Brain microvascular endothelial cell (primary cell): ENCODE results near the gene CYP2D6.

Experiments
- DNase-seq: peaks from one replicate; pipeline ENCODE4 v3.0.0-alpha.2; 2020
- H3K27ac ChIP-seq: fragments of 250-450 bp; sonication (Bioruptor Pico); 2 replicates; pipeline ENCODE4 v1.5.1; 2020; ENCODE audit warnings: mild to moderate bottlenecking, moderate library complexity
- H3K27me3 ChIP-seq: fragments of 250-450 bp; sonication (Bioruptor Pico); replicated peaks from 2 replicates; pipeline ENCODE4 v1.5.1; 2020; ENCODE audit warnings: mild to moderate bottlenecking
- H3K36me3 ChIP-seq: fragments of 250-450 bp; sonication (Bioruptor Pico); replicated peaks from 2 replicates; pipeline ENCODE4 v1.5.1; 2020; ENCODE audit warnings: mild to moderate bottlenecking
- H3K4me3 ChIP-seq: 2 replicates; pipeline ENCODE4 v1.5.1; 2011; ENCODE audit warnings: low read depth, mild to moderate bottlenecking, control low read depth, low read length, moderate library complexity
- in situ Hi-C: cut with HindIII; loops from 2 replicates; pipeline ENCODE4 v1.10.0; 2017; ENCODE audit warnings: low sequenced_read_pairs, low pct_ligation_motif_present
- TF ChIP-seq, protein P1 (sequence below): IDR thresholded peaks from 2 replicates; pipeline ENCODE4 v1.5.1; 2011; ENCODE audit warnings: low read depth, mild to moderate bottlenecking, moderate library complexity, low read length, control low read depth, inconsistent platforms; ENCODE audit errors: missing control alignments

Gene CYP2D6

GRCh38 chr22:42086051-42086450 is 44.6 kb downstream of the CYP2D6 start:
- in situ Hi-C loops: no loop called here
- Histone ChIP-seq H3K4me3 (no peak overlapping the region), H3K27me3 (no peaks in the 10 kb centered on the region), H3K27ac (no peak overlapping the region), H3K36me3 (peaks cover 31% of the 10 kb centered on the region)
- DNase-seq: no peak
- TF ChIP-seq, protein P1, sequence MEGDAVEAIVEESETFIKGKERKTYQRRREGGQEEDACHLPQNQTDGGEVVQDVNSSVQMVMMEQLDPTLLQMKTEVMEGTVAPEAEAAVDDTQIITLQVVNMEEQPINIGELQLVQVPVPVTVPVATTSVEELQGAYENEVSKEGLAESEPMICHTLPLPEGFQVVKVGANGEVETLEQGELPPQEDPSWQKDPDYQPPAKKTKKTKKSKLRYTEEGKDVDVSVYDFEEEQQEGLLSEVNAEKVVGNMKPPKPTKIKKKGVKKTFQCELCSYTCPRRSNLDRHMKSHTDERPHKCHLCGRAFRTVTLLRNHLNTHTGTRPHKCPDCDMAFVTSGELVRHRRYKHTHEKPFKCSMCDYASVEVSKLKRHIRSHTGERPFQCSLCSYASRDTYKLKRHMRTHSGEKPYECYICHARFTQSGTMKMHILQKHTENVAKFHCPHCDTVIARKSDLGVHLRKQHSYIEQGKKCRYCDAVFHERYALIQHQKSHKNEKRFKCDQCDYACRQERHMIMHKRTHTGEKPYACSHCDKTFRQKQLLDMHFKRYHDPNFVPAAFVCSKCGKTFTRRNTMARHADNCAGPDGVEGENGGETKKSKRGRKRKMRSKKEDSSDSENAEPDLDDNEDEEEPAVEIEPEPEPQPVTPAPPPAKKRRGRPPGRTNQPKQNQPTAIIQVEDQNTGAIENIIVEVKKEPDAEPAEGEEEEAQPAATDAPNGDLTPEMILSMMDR: no peak

- Histone ChIP-seq H3K4me3 (no peak overlapping the region), H3K27me3 (no peaks in the 10 kb centered on the region), H3K36me3 (peaks cover 31% of the 10 kb centered on the region), H3K27ac (no peak overlapping the region)
- in situ Hi-C loops: no loop called here
- no peak for DNase-seq
- TF ChIP-seq, protein P1: no peak
These were observed 45.7 kb downstream of the CYP2D6 start for GRCh38 chr22:42084874-42085273.

GRCh38 chr22:42083119-42083518 is 47.5 kb downstream of the CYP2D6 start:
- Histone ChIP-seq H3K27me3 (no peaks in the 10 kb centered on the region), H3K27ac (no peak overlapping the region), H3K36me3 (peaks cover 33% of the 10 kb centered on the region), H3K4me3 (no peak overlapping the region)
- DNase-seq: no peak
- in situ Hi-C loops: no loop called here
- TF ChIP-seq, protein P1: no peak

GRCh38 chr22:42080287-42080686 is 50.3 kb downstream of the CYP2D6 start:
- in situ Hi-C loops: no loop called here
- DNase-seq: peak; percentile 46
- Histone ChIP-seq H3K36me3 (peaks cover 17% of the 10 kb centered on the region), H3K27ac (peak overlapping the region; percentile 98), H3K27me3 (no peaks in the 10 kb centered on the region), H3K4me3 (peak overlapping the region; percentile 87)
- TF ChIP-seq, protein P1: no peak

- peak within 1 kb of the TSS; percentile 87 for H3K4me3 ChIP-seq
- H3K27me3 ChIP-seq: no peaks in the 10 kb centered on the region
- in situ Hi-C loops: no loop called here
- peak; percentile 97 for DNase-seq
- TF ChIP-seq, protein P1: no peak
- H3K36me3 ChIP-seq: peaks cover 10% of the 10 kb centered on the region
- peak within 1 kb of the TSS; percentile 98 for H3K27ac ChIP-seq
These were observed 51.0 kb downstream of the CYP2D6 start, which contains the start of gene SMDT1 for GRCh38 chr22:42079319-42080251. SMDT1 (plus strand) TSS chr22:42079700; CDS start chr22:42079769, 69 bp downstream.
